Activated naive CD4-positive, alpha-beta T cell treated with anti-CD3 and anti-CD28 coated beads, Interleukin-2, amount 50 U/mL, for 24 hours (primary cell): ENCODE measurements around the gene ENTHD1.

ENCODE experiments used
- H3K27ac Mint-ChIP-seq: one replicate; pipeline ENCODE4 v1.8.0; 2021; ENCODE audit warnings: mild to moderate bottlenecking, mixed read lengths
- H3K27me3 Mint-ChIP-seq: one replicate; pipeline ENCODE4 v1.8.0; 2021; ENCODE audit warnings: mixed read lengths
- H3K36me3 Mint-ChIP-seq: one replicate; pipeline ENCODE4 v1.8.0; 2021; ENCODE audit warnings: mixed read lengths
- H3K4me1 Mint-ChIP-seq: one replicate; pipeline ENCODE4 v1.8.0; 2021; ENCODE audit warnings: mixed read lengths
- H3K4me3 Mint-ChIP-seq: one replicate; pipeline ENCODE4 v1.8.0; 2021; ENCODE audit warnings: mild to moderate bottlenecking, mixed read lengths
- H3K9me3 Mint-ChIP-seq: one replicate; pipeline ENCODE4 v1.8.0; 2021; ENCODE audit warnings: mixed read lengths

The ENTHD1 gene

DNA sequence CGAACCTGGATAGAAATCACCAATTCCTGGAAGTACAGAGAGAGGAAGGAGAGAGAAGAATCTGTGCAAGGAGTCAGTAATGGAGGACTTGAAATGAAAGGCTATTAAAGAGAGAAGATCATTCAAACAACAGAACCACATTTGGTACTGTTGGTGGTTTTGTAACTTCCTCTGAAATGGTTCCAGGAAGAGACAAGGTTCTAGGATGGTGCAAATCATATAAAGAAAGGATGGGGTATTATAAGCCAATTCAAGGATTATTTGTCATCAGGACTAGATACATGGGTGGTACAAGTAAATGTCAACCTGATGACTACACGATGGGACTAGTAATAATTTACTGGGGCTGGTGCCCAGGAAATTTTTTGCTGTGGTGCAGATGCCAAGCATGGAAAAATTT, 37.7 kb upstream of the ENTHD1 start:
- no peaks in the 10 kb centered on the region for H3K27me3 Mint-ChIP-seq
- peaks cover 1% of the 10 kb centered on the region for H3K36me3 Mint-ChIP-seq
- no peak overlapping the region for H3K27ac Mint-ChIP-seq
- no peaks in the 10 kb centered on the region for H3K9me3 Mint-ChIP-seq
- H3K4me3 Mint-ChIP-seq, result no peak overlapping the region
- H3K4me1 Mint-ChIP-seq, result peaks cover 41% of the 10 kb centered on the region

DNA sequence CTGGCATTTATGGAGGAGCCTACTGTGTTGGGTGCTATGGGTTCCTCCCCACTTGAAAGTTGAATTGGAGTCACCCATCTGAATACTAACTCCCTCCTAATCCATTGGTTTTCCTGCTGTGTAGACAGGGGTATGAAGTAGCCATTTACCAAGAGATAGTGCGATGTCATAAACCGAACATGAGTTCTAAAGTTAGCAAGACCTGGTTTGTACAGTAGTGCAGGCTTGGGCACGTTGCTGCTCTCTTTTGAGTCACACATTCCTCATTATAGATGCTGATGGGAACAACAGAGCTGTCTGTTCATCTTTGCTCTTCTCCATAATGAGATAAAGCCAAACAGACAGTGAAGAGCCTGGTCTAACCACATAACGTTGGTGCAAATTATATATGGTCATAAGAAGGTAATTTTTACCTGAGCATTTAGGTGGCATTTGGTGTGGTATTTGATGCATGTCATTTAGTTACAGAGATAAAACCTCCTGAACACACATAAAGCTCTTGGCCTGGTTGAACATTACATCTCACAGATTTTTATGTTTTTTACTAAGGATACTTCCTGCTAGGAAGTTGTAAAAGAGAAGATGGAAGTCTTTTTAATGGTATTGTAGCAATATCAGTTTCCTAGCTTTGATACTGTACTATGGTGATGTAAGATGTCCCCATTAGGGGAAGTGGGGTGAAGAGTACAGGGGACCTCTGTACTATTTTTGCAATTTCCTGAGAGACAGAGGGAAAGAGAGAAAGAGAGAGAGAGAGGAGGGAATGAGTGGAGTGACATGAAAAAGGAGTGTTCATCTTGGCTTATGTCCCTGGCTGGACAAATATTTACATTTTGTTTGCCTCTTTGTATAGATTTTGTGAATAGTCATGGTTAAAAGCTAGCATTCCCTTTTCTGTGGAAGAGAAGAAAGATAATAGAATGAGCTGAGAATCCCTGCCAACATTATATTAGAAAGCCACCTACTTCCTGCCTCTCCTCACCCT, 35.3 kb upstream of the ENTHD1 start:
- Mint-ChIP-seq H3K36me3 (peaks cover 1% of the 10 kb centered on the region), H3K9me3 (no peaks in the 10 kb centered on the region), H3K4me3 (no peak overlapping the region), H3K27me3 (no peaks in the 10 kb centered on the region), H3K4me1 (peaks cover 41% of the 10 kb centered on the region), H3K27ac (no peak overlapping the region)

DNA sequence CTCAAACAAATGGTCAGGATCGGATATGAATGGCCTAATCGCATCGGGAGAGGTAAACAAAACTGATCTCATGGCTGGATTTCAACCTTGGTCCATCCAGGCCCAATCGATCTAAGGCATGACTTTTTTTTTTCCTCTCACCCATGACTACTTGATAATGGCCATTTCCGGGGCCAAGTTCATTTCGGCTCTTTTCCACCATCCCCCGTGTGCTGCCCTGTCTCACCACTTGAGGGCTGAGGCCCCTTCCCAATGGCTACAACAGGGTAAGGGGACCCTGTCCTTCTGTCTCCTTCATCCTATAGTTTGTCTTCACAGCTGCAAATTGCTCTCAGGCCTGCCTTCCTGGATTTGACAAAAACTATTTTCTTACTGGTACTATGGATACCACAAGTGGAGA, 34.0 kb upstream of the ENTHD1 start:
- Mint-ChIP-seq H3K9me3 (no peaks in the 10 kb centered on the region), H3K4me1 (peaks cover 40% of the 10 kb centered on the region), H3K27me3 (no peaks in the 10 kb centered on the region), H3K4me3 (no peak overlapping the region), H3K36me3 (peaks cover 1% of the 10 kb centered on the region), H3K27ac (no peak overlapping the region)

DNA sequence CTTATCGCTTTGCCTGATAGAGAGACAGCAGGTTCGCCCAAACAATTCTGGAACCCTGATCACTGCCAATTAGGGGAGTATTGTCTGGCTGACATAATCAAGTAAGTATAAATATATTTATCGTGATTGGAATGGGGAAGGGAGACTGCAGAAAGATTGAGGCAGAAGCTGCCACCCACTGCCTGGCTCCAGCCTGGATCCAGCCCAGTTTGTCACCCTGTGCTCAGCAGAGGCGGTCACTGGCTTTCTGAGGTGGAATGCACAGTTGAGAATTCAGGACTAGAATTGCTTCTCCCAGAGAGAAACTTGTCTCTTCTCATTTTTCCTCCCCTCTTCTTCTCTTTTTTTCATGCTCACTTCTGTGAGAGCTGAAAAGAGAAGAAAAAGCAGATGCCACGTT, 33.2 kb upstream of the ENTHD1 start:
- no peaks in the 10 kb centered on the region for H3K27me3 Mint-ChIP-seq
- no peaks in the 10 kb centered on the region for H3K9me3 Mint-ChIP-seq
- peaks cover 48% of the 10 kb centered on the region for H3K4me1 Mint-ChIP-seq
- H3K4me3 Mint-ChIP-seq, result no peak overlapping the region
- no peak overlapping the region for H3K27ac Mint-ChIP-seq
- peaks cover 6% of the 10 kb centered on the region for H3K36me3 Mint-ChIP-seq

DNA sequence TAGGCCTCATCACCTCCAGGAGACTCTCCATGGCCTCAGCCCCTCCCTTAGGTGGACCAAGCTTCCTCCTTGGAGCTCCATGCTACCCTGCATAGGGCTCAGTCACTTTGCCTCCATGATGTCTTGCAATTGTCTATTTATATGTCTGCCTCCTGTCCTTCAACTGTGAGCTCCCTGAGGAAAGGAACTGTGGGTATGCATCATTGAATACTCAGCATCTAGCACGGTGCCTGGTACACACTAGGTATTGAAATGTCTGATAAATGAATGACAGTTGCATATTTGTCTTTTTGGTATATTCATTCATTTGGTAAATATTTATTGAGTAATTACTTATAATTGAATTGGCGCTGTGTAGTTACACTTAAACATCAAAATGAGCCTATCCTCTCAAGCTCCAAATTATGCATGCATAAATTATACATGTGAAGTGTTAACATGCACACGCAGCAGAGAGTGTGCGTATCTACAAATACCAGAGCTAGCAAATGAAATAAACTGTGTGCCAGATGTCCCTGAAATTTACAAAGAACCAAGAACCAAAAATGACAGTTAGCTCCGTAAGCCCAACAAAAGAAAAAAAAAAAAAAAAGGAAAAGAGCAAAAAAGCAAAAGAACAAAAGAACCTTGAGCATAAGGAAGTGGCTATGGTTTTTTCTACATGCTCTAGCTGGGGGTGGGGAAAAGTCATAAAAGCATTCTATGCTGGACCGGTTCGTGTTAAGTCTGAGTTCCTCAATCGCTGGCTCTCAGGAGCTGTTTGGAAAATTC, 32.5 kb upstream of the ENTHD1 start:
- H3K27me3 Mint-ChIP-seq, result no peaks in the 10 kb centered on the region
- H3K4me1 Mint-ChIP-seq, result peaks cover 55% of the 10 kb centered on the region
- H3K9me3 Mint-ChIP-seq, result no peaks in the 10 kb centered on the region
- no peak overlapping the region for H3K4me3 Mint-ChIP-seq
- peaks cover 6% of the 10 kb centered on the region for H3K36me3 Mint-ChIP-seq
- no peak overlapping the region for H3K27ac Mint-ChIP-seq

DNA sequence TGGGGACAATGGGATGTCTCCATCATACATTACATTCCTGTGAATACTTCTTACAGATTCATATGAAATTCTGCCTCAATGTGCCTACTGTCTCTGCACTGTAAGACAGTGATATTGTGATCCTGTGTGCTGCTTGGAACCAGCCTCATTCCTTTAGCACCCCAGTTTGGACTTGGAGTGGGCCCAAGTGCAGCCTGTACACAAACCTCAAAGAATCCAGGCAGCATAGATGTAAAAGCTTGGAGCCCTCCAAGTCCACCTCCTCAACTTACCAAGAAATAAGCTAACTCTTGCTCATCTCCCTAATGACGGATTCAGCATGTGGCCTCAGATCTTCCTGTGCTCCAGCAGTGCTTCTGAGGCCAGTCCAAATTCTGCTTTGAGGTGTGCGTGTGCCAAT, 31.7 kb upstream of the ENTHD1 start:
- Mint-ChIP-seq H3K36me3 (peaks cover 6% of the 10 kb centered on the region), H3K27me3 (no peaks in the 10 kb centered on the region), H3K4me1 (peaks cover 63% of the 10 kb centered on the region), H3K4me3 (no peak overlapping the region), H3K9me3 (no peaks in the 10 kb centered on the region), H3K27ac (no peak overlapping the region)

DNA sequence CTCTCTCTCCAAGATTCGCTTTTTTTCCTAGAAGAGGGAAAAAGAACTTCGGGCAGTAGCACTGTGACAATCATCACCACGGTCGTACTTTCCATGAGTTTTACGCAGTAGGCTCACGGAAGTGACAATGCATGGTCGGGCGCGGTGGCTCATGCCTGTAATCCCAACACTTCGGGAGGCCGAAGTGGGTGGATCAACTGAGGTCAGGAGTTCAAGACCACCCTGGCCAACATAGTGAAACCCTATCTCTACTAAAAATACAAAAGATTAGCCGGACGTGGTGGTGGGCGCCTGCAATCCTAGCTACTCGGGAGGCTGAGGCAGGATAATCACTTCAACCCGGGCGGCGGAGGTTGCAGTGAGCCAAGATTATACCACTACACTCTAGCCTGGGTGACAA, 30.7 kb upstream of the ENTHD1 start:
- Mint-ChIP-seq H3K9me3 (no peaks in the 10 kb centered on the region), H3K4me1 (peaks cover 73% of the 10 kb centered on the region), H3K4me3 (peak overlapping the region; percentile 55), H3K36me3 (peaks cover 6% of the 10 kb centered on the region), H3K27ac (no peak overlapping the region), H3K27me3 (no peaks in the 10 kb centered on the region)

DNA sequence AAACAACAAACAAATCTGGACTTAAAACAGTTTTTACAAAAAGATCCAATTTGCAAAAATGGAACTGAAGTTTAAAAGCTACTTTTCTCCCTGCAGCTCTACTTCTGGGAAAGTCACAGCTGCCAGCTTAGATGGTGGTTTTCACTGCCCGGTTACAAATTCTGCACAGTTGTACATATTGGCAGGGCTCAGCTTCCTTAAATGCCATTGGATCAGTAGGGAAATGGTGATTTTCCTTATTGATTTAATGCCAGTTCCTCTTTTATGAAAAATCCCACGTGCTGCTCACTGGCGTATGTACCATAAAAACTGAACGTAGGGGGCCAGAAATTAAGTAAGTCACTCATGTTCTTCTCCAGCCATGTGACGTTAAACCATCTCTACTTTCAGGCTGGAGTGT, 30.1 kb upstream of the ENTHD1 start:
- Mint-ChIP-seq H3K4me3 (peak overlapping the region; percentile 45), H3K27ac (no peak overlapping the region), H3K36me3 (peaks cover 6% of the 10 kb centered on the region), H3K4me1 (peaks cover 77% of the 10 kb centered on the region), H3K9me3 (no peaks in the 10 kb centered on the region), H3K27me3 (no peaks in the 10 kb centered on the region)

DNA sequence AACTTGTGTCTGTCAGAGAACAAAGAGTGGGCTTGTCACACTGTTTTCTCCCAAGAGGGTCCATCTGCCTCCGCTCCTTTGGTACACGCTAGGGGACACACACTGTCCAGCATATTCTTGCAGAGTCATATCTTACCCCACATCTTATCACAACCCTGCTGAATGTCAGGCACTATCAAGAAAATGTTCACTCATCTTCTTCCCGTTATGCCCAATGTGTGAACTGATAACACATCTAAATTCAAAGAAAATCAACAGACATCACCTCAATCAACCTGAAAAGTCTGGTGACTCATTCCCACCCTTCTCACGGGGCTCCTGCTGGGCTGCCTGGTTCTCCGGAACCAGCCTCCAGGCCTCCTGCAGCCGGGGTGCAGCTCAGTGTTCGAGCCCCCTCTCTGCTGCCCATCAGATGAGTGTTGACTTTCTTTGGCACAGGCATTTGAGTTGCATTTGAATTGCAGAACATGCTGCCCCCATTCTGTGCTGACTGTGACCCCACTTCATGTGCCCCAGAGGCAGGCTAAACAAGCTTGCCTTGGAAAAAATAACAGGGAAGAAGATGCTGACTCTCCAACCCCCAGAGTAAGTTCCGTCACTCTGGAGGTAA, 26.7 kb upstream of the ENTHD1 start:
- Mint-ChIP-seq H3K27me3 (no peaks in the 10 kb centered on the region), H3K9me3 (no peaks in the 10 kb centered on the region), H3K4me1 (peaks cover 97% of the 10 kb centered on the region), H3K27ac (peak overlapping the region; percentile 94), H3K36me3 (peaks cover 5% of the 10 kb centered on the region), H3K4me3 (peak overlapping the region; percentile 70)

DNA sequence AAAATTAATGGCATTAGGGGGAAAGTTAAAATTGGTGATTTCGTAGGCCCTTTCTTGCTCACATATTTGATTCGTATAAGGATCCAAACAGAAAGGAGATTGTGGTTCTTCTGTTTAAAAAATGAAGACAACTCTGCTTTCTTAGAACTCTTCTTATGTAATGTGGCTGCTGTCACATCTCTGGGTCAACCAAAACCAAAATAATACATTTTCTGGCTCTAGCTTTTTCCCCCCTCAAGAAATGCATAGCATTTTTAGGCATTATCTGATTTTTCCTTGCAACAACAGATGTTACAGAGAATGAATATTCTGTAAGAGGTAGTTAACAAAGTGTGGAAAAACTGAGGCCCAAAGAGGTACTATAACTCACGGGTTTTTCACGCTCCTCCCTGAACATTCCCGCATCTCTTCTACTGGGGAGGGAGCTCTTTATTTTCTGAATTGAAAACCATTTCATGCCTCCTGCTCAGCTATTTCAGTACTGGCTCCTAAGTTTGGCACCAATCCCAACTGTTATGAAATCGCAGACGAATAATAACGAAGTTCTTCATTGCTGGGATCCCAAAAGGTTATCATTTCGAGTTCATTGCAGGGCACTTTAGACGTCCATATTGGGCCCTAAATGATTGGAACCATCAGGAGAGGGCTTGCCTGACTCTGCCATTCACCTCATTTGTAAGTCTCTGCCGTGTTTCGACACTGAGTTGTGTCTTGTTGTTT, 24.4 kb upstream of the ENTHD1 start:
- Mint-ChIP-seq H3K9me3 (no peaks in the 10 kb centered on the region), H3K36me3 (peaks cover 5% of the 10 kb centered on the region), H3K4me1 (peaks cover 93% of the 10 kb centered on the region), H3K27ac (peak overlapping the region; percentile 92), H3K27me3 (no peaks in the 10 kb centered on the region), H3K4me3 (peak overlapping the region; percentile 83)

DNA sequence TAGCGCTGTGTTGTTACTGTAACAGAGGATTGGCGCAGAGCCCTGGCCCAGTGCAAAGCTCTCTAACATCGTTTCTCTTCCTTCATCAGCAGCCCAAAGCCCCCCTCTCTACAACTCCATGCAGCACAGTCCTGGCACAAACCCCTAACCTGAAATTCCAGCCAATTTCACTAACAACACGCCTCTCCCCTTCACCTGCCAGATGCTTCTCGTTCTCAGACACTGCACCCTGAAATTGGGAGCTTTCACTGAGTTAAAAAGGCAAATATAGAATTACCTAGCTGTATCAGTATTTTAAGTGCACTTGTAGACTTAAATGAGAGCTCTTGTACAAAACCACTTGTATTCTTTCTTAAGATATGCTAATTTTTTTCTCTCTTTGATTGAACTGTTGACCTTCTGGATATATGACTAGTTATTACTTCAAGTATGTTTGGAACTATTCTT, 23.7 kb upstream of the ENTHD1 start:
- Mint-ChIP-seq H3K9me3 (no peaks in the 10 kb centered on the region), H3K4me3 (peak overlapping the region; percentile 83), H3K36me3 (peaks cover 5% of the 10 kb centered on the region), H3K4me1 (peaks cover 94% of the 10 kb centered on the region), H3K27me3 (no peaks in the 10 kb centered on the region), H3K27ac (peak overlapping the region; percentile 92)

DNA sequence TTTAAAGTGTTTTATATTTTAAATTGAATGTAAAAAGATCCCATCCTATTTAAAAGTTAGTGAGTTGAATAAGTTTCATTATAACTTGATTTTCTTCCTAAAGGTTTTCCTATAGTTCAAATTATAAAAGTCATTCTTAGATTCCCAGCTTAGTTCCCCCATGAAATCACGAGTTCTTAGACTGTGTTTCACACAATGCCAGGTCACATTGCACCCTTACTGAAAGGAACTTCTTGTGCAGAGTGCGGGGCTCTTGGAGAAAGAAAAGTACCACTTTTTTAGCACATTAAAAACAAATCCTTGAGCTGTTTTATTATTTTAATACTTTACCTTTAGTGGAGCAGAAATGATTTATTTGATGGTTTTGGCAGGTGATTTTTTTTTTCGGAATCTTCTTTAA, 22.9 kb upstream of the ENTHD1 start:
- Mint-ChIP-seq H3K27me3 (no peaks in the 10 kb centered on the region), H3K36me3 (no peaks in the 10 kb centered on the region), H3K27ac (peak overlapping the region; percentile 95), H3K4me3 (peak overlapping the region; percentile 57), H3K4me1 (peaks cover 94% of the 10 kb centered on the region), H3K9me3 (no peaks in the 10 kb centered on the region)

DNA sequence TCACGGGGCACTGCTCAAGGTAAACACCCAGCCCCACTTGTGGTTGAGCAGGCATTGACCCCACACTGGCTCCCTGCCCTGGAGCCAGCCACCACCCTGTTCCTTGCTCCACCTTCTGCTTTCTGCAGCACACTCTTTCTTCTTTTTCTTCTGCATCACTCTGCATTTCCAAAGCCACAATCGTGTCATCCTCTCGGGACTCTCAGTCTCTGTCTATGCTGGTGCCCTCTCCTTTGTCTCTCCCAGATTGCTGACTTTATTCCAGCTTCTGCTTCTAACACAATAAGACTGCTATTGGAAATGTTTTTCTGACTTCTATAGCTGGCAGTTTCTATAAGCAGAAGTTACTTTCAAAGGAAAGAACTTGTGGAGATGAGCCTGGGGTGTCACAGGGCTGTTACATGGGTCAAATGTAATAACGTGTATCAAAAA, 21.8 kb upstream of the ENTHD1 start:
- H3K4me3 Mint-ChIP-seq, result peak overlapping the region; percentile 81
- H3K27ac Mint-ChIP-seq, result peak overlapping the region; percentile 95
- H3K4me1 Mint-ChIP-seq, result peaks cover 94% of the 10 kb centered on the region
- no peaks in the 10 kb centered on the region for H3K9me3 Mint-ChIP-seq
- H3K36me3 Mint-ChIP-seq, result no peaks in the 10 kb centered on the region
- H3K27me3 Mint-ChIP-seq, result no peaks in the 10 kb centered on the region

DNA sequence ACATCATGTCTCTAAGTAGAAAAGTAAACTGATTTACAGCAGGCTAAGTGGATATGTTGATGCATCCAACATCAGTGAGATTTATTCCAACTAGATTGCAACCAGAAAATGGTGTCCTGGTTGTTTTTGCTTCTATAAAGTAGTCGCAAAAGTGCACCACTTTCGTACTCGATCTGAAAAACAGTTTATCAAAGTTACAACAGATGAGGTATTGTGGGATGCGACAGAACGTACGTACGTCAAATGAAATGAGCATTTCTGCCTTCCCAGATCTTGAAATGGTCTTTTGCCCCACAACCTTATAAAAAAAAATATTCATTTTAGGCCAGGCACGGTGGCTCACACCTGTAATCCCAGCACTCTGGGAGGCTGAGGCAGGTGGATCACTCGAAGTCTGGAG, 21.0 kb upstream of the ENTHD1 start:
- Mint-ChIP-seq H3K27me3 (no peaks in the 10 kb centered on the region), H3K36me3 (peaks cover under 1% of the 10 kb centered on the region), H3K4me1 (peaks cover 94% of the 10 kb centered on the region), H3K4me3 (peak overlapping the region; percentile 58), H3K9me3 (no peaks in the 10 kb centered on the region), H3K27ac (peak overlapping the region; percentile 98)

DNA sequence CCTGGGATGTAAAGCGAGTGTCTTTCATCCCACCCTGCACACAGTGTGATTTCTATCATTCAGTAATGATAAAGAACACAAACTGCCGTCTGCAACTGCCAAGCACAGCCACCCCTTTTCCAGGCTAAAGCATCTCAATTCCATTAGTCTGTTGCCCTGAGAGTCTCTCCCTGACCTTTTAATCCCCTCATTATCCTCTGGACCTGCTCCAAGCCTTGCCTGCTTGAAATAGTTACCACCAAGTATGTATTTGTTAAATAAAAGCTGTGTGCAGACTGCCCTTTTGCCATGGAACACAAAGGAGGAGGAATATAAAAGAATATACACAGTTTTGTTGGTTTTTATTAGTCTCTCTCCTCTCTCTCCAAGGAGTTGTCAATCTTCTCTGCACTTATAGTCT, 20.3 kb upstream of the ENTHD1 start:
- Mint-ChIP-seq H3K4me3 (peak overlapping the region; percentile 58), H3K36me3 (peaks cover 2% of the 10 kb centered on the region), H3K4me1 (peaks cover 96% of the 10 kb centered on the region), H3K9me3 (no peaks in the 10 kb centered on the region), H3K27ac (peak overlapping the region; percentile 98), H3K27me3 (no peaks in the 10 kb centered on the region)
